Stimulated activated CD4-positive, alpha-beta T cell treated with anti-CD3 and anti-CD28 coated beads, Interleukin-2, amount 100 ng/mL, for 24 hours (primary cell): ENCODE data around the gene PIEZO2.

ENCODE experiments used
- DNase-seq, 2 donors: peaks; one replicate each; pipeline ENCODE4 v3.0.0-alpha.2; 2020

The PIEZO2 gene

GRCh38 chr18:11064106-11064505, 85.3 kb downstream of the PIEZO2 start:
- DNase-seq = no peak

- no peak for DNase-seq
These were observed 93.6 kb downstream of the PIEZO2 start for GRCh38 chr18:11055721-11056120.

GRCh38 chr18:11054497-11054896, 94.9 kb downstream of the PIEZO2 start:
- no peak for DNase-seq

- DNase-seq = no peak
These were observed 96.1 kb downstream of the PIEZO2 start for GRCh38 chr18:11053293-11053692.

- no peak for DNase-seq
These were observed 96.6 kb downstream of the PIEZO2 start for GRCh38 chr18:11052800-11053199.

GRCh38 chr18:11051462-11051861, 97.9 kb downstream of the PIEZO2 start:
- no peak for DNase-seq

- no peak for DNase-seq
These were observed 98.4 kb downstream of the PIEZO2 start for GRCh38 chr18:11050966-11051365.

GRCh38 chr18:11047817-11048216, 101.6 kb downstream of the PIEZO2 start:
- DNase-seq = no peak

- DNase-seq = no peak
These were observed 102.2 kb downstream of the PIEZO2 start for GRCh38 chr18:11047156-11047555.

- DNase-seq = no peak
These were observed 103.2 kb downstream of the PIEZO2 start for GRCh38 chr18:11046140-11046539.

GRCh38 chr18:11043694-11044093, 105.7 kb downstream of the PIEZO2 start:
- no peak for DNase-seq

- DNase-seq = no peak
These were observed 107.1 kb downstream of the PIEZO2 start for GRCh38 chr18:11042247-11042646.

GRCh38 chr18:11040823-11041656, 108.3 kb downstream of the PIEZO2 start:
- peak in 1 of 2 donors; percentile 12 for DNase-seq

- DNase-seq = no peak
These were observed 109.0 kb downstream of the PIEZO2 start for GRCh38 chr18:11040359-11040758.

- no peak for DNase-seq
These were observed 111.7 kb downstream of the PIEZO2 start for GRCh38 chr18:11037533-11038240.

- no peak for DNase-seq
These were observed 113.4 kb downstream of the PIEZO2 start for GRCh38 chr18:11035814-11036495.

GRCh38 chr18:11035376-11035775, 114.0 kb downstream of the PIEZO2 start:
- DNase-seq = no peak

GRCh38 chr18:11034884-11035283, 114.5 kb downstream of the PIEZO2 start:
- no peak for DNase-seq

GRCh38 chr18:11033503-11033902, 115.9 kb downstream of the PIEZO2 start:
- DNase-seq = no peak

- DNase-seq = no peak
These were observed 117.4 kb downstream of the PIEZO2 start for GRCh38 chr18:11031966-11032365.

- no peak for DNase-seq
These were observed 120.3 kb downstream of the PIEZO2 start for GRCh38 chr18:11029021-11029420.

- no peak for DNase-seq
These were observed 121.5 kb downstream of the PIEZO2 start for GRCh38 chr18:11027862-11028261.

- no peak for DNase-seq
These were observed 123.7 kb downstream of the PIEZO2 start for GRCh38 chr18:11025671-11026070.
